Mucosa of stomach (tissue), 1 donor: ENCODE results near the gene GRIP1.

Source experiments
- H3K27me3 ChIP-seq: one replicate; pipeline ENCODE4 v1.7.0; 2013; ENCODE audit warnings: mild to moderate bottlenecking, low read length; ENCODE audit not compliant: control insufficient read depth, insufficient read depth
- H3K36me3 ChIP-seq: one replicate; pipeline ENCODE4 v1.7.0; 2013; ENCODE audit warnings: low read length; ENCODE audit not compliant: control insufficient read depth, insufficient read depth
- H3K4me1 ChIP-seq: one replicate; pipeline ENCODE4 v1.7.0; 2013; ENCODE audit warnings: mild to moderate bottlenecking, low read length; ENCODE audit not compliant: control insufficient read depth, insufficient read depth
- H3K4me3 ChIP-seq: one replicate; pipeline ENCODE4 v1.7.0; 2013; ENCODE audit warnings: low read length
- H3K9ac ChIP-seq: one replicate; pipeline ENCODE4 v1.7.0; 2013; ENCODE audit warnings: mild to moderate bottlenecking, low read length, moderate library complexity
- H3K9me3 ChIP-seq: one replicate; pipeline ENCODE4 v1.7.0; 2013; ENCODE audit warnings: mild to moderate bottlenecking, low read length, moderate library complexity; ENCODE audit not compliant: control insufficient read depth
- donor health status: Pancreatic carcinoma.

Gene GRIP1

GRCh38 chr12:66683822-66684221, 4.9 kb upstream of the GRIP1 start:
- no peaks in the 10 kb centered on the region for H3K9me3 ChIP-seq
- no peak overlapping the region for H3K4me3 ChIP-seq
- H3K36me3 ChIP-seq, result no peaks in the 10 kb centered on the region
- peaks cover 9% of the 10 kb centered on the region for H3K27me3 ChIP-seq
- no peak overlapping the region for H3K9ac ChIP-seq
- H3K4me1 ChIP-seq, result no peaks in the 10 kb centered on the region

DNA sequence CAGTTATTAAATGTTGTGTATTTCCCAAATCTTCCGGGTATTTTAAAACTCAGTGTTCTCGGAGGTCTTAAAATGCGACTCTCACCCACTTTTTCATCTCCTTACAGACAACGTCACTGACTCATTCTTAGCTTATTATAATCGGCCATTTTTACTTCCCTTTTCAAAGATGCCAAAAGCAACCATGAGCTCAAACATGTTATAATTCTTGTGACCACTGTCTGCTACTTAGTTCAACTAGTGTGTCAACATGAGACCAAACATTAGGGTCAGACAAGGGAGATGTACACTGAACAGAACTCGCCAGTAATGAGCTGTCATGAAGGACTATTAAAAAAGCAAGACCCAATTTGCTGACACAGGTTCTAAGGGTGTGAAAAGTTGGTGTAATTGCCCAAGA, 4.2 kb upstream of the GRIP1 start:
- Histone ChIP-seq H3K36me3 (no peaks in the 10 kb centered on the region), H3K4me3 (no peak overlapping the region), H3K9ac (no peak overlapping the region), H3K4me1 (no peaks in the 10 kb centered on the region), H3K9me3 (no peaks in the 10 kb centered on the region), H3K27me3 (peaks cover 9% of the 10 kb centered on the region)

GRCh38 chr12:66679461-66680084, 697 bp upstream of the GRIP1 start:
- Histone ChIP-seq H3K4me3 (no peak overlapping the region), H3K36me3 (no peaks in the 10 kb centered on the region), H3K9ac (no peak overlapping the region), H3K4me1 (no peaks in the 10 kb centered on the region), H3K27me3 (peaks cover 9% of the 10 kb centered on the region), H3K9me3 (no peaks in the 10 kb centered on the region)

DNA sequence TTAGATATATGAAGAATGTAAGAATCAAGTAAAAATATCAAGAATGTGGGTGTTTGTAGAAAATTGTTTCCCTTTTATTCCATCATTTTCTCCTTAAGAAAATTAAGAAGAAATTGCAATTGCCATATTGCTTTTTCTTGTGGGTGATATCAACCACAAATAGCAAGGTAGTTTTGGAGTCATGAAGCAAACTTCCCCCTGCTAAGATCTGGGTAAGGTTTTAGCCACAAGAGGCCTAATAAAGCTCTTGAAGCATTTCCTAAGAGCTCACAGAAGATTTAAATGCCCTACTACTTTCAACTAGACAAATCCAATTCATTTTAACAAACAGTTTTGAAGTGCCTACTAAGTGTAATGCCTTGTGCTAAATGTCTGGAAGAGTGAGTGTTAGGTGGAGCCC, 2.6 kb downstream of the GRIP1 start:
- no peaks in the 10 kb centered on the region for H3K4me1 ChIP-seq
- peaks cover 7% of the 10 kb centered on the region for H3K27me3 ChIP-seq
- no peaks in the 10 kb centered on the region for H3K36me3 ChIP-seq
- no peaks in the 10 kb centered on the region for H3K9me3 ChIP-seq
- H3K4me3 ChIP-seq, result no peak overlapping the region
- H3K9ac ChIP-seq, result no peak overlapping the region

DNA sequence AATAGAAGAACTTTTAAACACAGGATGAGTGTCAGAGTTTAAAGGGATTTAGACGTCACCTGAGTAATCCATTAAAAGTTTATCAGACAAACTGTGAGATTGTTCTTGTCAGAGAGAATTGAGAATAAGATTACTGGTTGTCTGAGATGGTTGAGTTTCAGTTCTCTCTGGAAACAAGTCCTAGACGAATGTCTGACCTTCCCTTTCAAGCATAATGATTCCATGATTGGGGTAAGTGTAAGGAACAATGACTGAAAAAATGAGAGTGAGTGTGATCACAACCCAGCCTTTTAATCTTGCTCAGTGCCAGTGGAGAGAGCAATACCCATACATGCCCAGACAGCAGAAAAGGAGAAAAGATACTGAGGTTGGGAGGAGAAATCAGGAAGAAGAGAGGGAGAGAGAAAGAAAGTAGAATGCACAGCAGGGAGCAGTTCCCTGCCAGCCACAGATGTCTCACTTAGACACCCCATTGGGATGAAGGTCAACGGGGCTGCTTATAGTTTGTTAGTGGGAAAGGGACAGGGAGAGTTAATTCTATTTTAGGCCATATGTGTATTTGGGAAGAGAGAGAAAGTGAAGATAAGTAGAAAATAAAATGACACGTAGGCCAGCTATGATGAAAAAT, 4.3 kb downstream of the GRIP1 start:
- no peaks in the 10 kb centered on the region for H3K36me3 ChIP-seq
- H3K27me3 ChIP-seq, result no peaks in the 10 kb centered on the region
- no peaks in the 10 kb centered on the region for H3K9me3 ChIP-seq
- no peak overlapping the region for H3K9ac ChIP-seq
- no peak overlapping the region for H3K4me3 ChIP-seq
- H3K4me1 ChIP-seq, result no peaks in the 10 kb centered on the region

- no peaks in the 10 kb centered on the region for H3K4me1 ChIP-seq
- H3K9ac ChIP-seq, result no peak overlapping the region
- no peaks in the 10 kb centered on the region for H3K36me3 ChIP-seq
- H3K9me3 ChIP-seq, result no peaks in the 10 kb centered on the region
- H3K4me3 ChIP-seq, result no peak overlapping the region
- no peaks in the 10 kb centered on the region for H3K27me3 ChIP-seq
Measured at GRCh38 chr12:66669541-66669940, 9.3 kb downstream of the GRIP1 start.

- Histone ChIP-seq H3K4me1 (no peaks in the 10 kb centered on the region), H3K27me3 (no peaks in the 10 kb centered on the region), H3K4me3 (no peak overlapping the region), H3K9ac (no peak overlapping the region), H3K9me3 (no peaks in the 10 kb centered on the region), H3K36me3 (no peaks in the 10 kb centered on the region)
Measured at GRCh38 chr12:66668311-66668710, 10.6 kb downstream of the GRIP1 start.

DNA sequence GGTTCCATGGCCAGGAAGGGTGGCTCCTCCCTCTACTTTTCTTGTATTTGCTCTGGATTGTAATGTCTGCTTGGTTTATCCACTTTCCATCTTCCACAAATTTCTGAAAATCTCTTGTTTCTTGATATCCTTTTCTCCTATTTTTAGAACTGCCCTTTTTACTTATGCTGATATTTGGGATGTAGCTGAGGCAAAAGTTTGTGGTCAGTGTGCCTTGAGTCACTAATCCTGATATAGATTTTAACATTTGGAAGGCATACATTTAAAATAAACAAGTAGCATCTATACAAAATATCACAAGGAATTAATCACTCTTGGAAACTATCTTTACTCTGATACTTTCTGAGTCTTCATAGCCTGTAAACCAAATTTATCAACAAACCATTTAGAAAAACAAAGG, 11.0 kb downstream of the GRIP1 start:
- no peak overlapping the region for H3K4me3 ChIP-seq
- no peaks in the 10 kb centered on the region for H3K27me3 ChIP-seq
- no peaks in the 10 kb centered on the region for H3K9me3 ChIP-seq
- H3K36me3 ChIP-seq, result no peaks in the 10 kb centered on the region
- H3K9ac ChIP-seq, result no peak overlapping the region
- H3K4me1 ChIP-seq, result peaks cover under 1% of the 10 kb centered on the region

DNA sequence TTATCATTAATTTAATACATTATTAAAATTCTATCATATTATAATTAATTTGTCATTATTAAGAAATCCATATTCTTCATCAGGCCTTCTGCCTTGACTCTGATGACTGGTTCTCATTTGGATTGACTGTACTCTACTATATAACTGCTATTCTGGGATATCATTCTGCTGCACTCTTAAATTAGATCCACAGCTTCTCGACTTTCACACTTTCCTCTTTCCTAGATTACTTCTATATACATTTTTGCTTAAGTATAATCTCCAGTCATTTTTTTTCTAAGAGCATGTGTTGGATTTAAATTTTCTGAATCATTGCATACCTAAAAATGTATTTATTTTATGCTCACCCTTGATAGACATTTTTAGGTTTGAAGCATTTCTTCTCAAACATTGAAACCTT, 12.4 kb downstream of the GRIP1 start:
- H3K36me3 ChIP-seq, result no peaks in the 10 kb centered on the region
- H3K9ac ChIP-seq, result no peak overlapping the region
- no peaks in the 10 kb centered on the region for H3K27me3 ChIP-seq
- no peaks in the 10 kb centered on the region for H3K9me3 ChIP-seq
- H3K4me1 ChIP-seq, result peaks cover 6% of the 10 kb centered on the region
- H3K4me3 ChIP-seq, result no peak overlapping the region

DNA sequence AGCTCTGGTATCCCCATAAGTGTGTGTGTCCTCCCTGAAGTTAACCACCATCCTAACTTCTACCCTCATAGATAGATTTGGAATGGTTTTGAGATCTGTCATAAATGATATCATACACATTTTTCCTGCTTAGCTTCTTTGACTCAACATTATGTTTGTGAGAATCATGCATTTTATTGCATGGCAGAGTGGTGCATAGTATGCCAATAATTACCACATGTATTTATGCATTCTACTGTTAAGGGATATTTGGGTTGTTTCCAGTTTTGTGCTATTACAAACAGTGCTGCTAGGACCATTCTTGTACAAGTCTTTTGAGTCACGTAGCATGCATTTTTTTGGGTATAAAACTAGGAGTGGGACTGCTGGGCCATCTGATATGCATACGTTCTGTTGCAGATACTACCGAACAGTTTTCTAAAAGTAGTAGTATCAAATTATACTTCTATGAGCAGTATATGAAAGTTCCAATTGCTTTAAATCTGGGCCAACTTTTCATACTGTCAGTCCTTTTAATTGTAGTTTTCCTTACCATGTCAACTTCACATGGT, 13.4 kb downstream of the GRIP1 start:
- no peak overlapping the region for H3K9ac ChIP-seq
- no peaks in the 10 kb centered on the region for H3K36me3 ChIP-seq
- H3K4me3 ChIP-seq, result no peak overlapping the region
- H3K27me3 ChIP-seq, result no peaks in the 10 kb centered on the region
- H3K4me1 ChIP-seq, result peaks cover 6% of the 10 kb centered on the region
- H3K9me3 ChIP-seq, result no peaks in the 10 kb centered on the region

DNA sequence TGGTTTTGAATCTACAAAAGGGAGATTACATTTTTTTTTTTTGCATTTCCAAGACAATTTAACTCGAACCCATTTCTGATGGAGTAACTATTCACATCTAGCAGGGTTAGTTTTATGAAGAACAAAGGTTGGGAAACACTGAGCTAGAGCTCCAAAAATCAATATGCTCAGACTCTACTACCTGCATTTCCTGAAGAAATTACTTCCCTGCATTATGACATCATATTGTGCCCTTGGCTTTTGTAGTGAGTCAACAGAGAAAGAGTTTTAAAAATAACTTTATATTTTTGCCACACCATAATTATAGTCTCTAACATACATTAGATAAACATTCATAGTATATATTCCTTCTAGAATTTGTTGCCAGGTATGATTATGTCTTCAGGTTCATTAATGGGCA, 14.8 kb downstream of the GRIP1 start:
- H3K4me1 ChIP-seq, result peaks cover 6% of the 10 kb centered on the region
- no peaks in the 10 kb centered on the region for H3K36me3 ChIP-seq
- H3K27me3 ChIP-seq, result no peaks in the 10 kb centered on the region
- no peak overlapping the region for H3K9ac ChIP-seq
- no peaks in the 10 kb centered on the region for H3K9me3 ChIP-seq
- H3K4me3 ChIP-seq, result no peak overlapping the region

DNA sequence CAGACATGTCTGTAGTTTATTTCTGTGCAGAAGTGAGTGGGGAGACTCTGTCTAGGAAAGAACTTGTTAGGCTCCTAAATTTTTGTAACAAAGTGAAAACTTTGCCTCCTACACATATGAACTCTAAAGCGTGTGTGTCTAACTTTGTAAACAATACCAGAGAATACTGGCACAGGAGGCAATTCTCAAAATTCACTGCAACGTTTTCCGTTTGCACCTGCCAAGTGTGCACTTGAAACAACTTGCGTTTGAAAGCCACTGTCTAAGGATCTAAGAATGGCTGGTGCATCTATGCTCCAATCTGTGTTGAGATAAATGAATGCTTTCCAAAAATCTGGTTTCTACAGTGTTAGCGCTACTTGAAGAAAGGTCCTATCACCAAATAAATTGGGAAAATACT, 15.3 kb downstream of the GRIP1 start:
- Histone ChIP-seq H3K9ac (no peak overlapping the region), H3K4me1 (peaks cover 6% of the 10 kb centered on the region), H3K9me3 (no peaks in the 10 kb centered on the region), H3K27me3 (no peaks in the 10 kb centered on the region), H3K4me3 (no peak overlapping the region), H3K36me3 (no peaks in the 10 kb centered on the region)
